ENCODE measurements around the gene DNAJB6.
"Not testable (repeated sequence)": the region's sequence is repeated elsewhere in the genome, so short reads cannot be mapped to it uniquely, and the experiment has no call there.

The DNAJB6 gene

GRCh38 chr7:157444011-157444842, 107.4 kb downstream of the DNAJB6 start:
- no peak for DNase-seq

- no peak for DNase-seq
Measured at GRCh38 chr7:157444843-157445135, 108.0 kb downstream of the DNAJB6 start.

GRCh38 chr7:157445246-157445955, 108.6 kb downstream of the DNAJB6 start:
- DNase-seq = no peak

GRCh38 chr7:157445956-157446295, 109.1 kb downstream of the DNAJB6 start:
- DNase-seq = no peak

- no peak for DNase-seq
Measured at GRCh38 chr7:157446322-157446721, 109.5 kb downstream of the DNAJB6 start.

GRCh38 chr7:157454003-157454402, 117.2 kb downstream of the DNAJB6 start:
- not testable (repeated sequence) for DNase-seq

- no peak for DNase-seq
Measured at GRCh38 chr7:157457355-157458253, 120.8 kb downstream of the DNAJB6 start.

GRCh38 chr7:157458254-157458633, 121.4 kb downstream of the DNAJB6 start:
- no peak for DNase-seq

- no peak for DNase-seq
Measured at GRCh38 chr7:157459966-157460365, 123.2 kb downstream of the DNAJB6 start.

- no peak for DNase-seq
Measured at GRCh38 chr7:157460721-157461120, 123.9 kb downstream of the DNAJB6 start.

GRCh38 chr7:157461573-157462418, 125.0 kb downstream of the DNAJB6 start:
- no peak for DNase-seq

GRCh38 chr7:157462419-157462771, 125.6 kb downstream of the DNAJB6 start:
- DNase-seq = no peak

- no peak for DNase-seq
Measured at GRCh38 chr7:157462840-157463239, 126.0 kb downstream of the DNAJB6 start.

GRCh38 chr7:157463245-157463644, 126.4 kb downstream of the DNAJB6 start:
- no peak for DNase-seq

GRCh38 chr7:157464111-157464970, 127.5 kb downstream of the DNAJB6 start:
- DNase-seq = no peak

GRCh38 chr7:157464971-157465886, 128.4 kb downstream of the DNAJB6 start:
- DNase-seq = no peak

- no peak for DNase-seq
Measured at GRCh38 chr7:157465891-157466866, 129.4 kb downstream of the DNAJB6 start.

- DNase-seq = no peak
Measured at GRCh38 chr7:157466867-157467261, 130.1 kb downstream of the DNAJB6 start.
